Measurements from ENCODE around the gene FOXC2. TPM values are rescaled to one million over a fixed set of nuclear protein-coding genes. Genes with fewer than 3 reads are reported as not detected.

Gene FOXC2
- 0.49 TPM in 1 of 2 replicates, not detected in the other for total RNA-seq

DNA sequence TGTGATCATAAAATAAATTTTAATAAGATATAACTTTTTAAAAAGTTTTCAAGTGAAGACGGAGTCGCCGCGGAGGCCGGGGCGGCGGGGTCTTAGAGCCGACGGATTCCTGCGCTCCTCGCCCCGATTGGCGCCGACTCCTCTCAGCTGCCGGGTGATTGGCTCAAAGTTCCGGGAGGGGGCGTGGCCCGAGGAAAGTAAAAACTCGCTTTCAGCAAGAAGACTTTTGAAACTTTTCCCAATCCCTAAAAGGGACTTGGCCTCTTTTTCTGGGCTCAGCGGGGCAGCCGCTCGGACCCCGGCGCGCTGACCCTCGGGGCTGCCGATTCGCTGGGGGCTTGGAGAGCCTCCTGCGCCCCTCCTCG lies at the start of gene FOXC2:
Gene FOXC2 (plus strand): TSS at position 229 of the 365 bp plus-strand sequence. CDS start 507 bp downstream, outside the sequence.

GRCh38 chr16:86554917-86555703 lies 11.5 kb upstream of the FOXC2 start, which contains the start of gene MTHFSD:
MTHFSD (minus strand) TSS chr16:86555235; CDS start chr16:86555184, 51 bp downstream.

DNA sequence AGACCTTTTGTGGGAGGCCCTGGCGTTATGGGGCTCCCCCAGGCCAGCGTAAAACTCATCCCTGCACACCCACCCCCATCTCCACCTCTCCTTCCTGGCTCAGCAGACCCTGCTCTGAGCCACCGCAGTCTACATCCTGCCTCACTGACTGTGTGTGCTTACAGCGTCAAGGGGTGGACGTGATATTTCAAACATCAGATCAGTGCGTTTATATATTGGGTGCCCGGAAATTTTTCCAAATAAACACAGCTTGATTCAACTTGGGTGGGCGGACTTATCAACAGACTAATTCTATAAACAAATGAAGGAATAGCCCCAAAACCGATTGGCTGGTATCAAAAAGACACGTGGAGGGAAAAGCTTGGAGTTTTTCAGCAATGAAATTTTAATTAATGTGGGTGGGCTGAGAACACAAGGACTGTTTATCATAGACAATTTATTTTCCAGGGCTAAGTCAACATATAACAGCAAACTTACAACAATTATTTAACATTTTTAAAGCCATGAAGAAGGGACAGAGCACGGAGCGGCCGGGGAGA lies 11.5 kb downstream of the FOXC2 start, which contains the start of gene FOXL1:
Gene FOXL1 (plus strand): TSS at position 489 of the 539 bp plus-strand sequence. CDS start 175 bp downstream, outside the sequence.

Other genes with a start within 250 kb of the FOXC2 start
- not detected in 2 replicates for gene FOXF1, start 56.3 kb upstream of the FOXC2 start, total RNA-seq
- 15.8 and 16.1 TPM in 2 replicates for gene MTHFSD, start 11.6 kb upstream of the FOXC2 start, total RNA-seq
- 6.0 and 7.9 TPM in 2 replicates for gene FOXL1, start 11.7 kb downstream of the FOXC2 start, total RNA-seq

All from hair follicular keratinocyte (primary cell).